Femur (tissue), 1 donor: Measurements from ENCODE around the gene CDC42EP4.

Experiments
- DNase-seq: peaks from one replicate; pipeline ENCODE4 v3.0.0-alpha.2; 2017

CDC42EP4 gene

DNA sequence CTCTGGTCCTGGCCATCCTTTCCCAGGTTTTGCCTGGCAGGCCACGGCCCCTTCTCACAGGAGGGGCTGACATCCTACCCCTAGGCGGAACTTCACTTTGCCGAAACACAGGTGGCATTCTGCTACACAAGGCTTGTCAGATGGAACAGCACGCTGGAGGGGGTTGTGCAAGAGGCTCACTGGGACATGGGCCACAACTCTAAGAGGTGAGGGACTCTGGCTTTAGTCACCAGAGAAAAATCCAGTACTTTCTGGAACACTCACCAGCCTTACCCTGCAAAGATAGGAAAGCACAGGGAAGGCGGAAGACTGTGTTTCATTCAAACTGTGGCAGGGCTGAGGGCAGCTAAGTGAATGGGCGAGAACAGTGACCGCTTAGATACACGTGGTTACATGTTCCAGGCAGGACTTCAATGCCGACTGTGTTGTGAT lies 18.3 kb downstream of the CDC42EP4 start:
- DNase-seq, result no peak

DNA sequence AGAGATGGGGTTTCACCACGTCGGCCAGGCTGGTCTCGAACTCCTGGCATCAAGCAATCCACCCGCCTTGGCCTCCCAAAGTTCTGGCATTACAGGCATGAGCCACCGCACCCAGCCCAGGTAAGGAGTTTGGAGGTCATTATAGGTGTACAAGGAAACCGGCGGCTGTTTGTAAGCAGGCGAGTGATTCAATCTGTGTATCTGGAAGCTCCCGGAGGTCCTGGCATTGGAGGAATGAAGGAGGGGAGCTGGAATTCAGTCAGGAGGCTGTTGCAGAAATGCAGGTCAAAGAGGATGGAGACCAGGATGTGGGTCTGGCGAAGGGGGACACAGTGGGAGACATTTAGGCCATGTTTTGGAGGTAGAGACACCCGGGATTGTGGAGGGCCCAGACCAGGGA lies 18.8 kb downstream of the CDC42EP4 start:
- DNase-seq, result no peak

DNA sequence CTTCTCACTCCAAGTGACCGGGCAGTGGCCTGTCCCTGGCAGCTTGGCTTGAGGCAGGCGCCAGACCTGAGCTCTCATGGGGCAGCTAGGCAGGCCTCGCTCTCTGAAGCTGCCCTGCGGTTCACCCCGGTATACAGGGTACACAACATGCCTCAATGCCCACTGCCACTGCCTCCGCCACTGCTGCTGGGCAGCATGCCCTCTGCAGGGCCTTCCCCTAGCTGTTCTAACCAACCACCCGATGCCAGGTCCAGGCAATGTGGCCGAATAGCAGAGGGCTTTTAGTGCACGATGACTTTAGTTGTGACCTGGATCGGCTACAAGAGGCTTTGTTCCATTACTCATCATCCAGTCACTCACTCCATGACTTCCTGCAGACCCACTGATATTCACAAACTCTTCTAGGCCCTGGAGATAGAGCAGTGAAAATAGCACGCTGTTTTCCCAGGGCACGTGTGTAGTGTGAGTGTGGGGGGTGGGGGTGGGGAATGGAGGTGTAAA lies 19.7 kb downstream of the CDC42EP4 start:
- DNase-seq, result peak; percentile 63

DNA sequence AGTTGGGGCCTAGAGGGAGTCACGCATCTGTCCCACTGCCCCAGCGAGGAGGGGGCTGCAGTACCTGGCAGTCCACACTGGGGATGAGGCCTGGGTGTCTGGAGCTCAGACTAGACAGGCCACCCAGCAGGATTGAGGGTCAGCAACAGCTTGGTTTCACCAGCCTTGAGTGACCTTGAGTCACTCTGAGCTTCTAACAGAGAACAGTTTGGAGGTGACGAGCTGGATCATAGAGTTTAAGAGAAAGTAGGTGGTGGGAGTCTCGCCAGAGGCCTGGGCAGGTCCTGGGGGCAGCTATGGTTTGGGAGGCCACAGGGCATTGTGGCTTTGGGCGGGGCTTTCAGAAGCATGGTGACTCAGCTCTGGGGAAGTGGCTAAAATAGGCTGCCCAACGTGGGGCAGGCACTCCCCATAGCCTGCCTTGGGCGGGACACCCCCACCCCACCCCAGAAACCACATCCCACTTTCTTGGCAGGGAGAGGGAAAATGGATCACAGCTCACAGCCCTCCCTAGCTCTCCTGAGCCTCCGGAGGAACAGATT lies 20.5 kb downstream of the CDC42EP4 start:
- DNase-seq, result peak; percentile 85

DNA sequence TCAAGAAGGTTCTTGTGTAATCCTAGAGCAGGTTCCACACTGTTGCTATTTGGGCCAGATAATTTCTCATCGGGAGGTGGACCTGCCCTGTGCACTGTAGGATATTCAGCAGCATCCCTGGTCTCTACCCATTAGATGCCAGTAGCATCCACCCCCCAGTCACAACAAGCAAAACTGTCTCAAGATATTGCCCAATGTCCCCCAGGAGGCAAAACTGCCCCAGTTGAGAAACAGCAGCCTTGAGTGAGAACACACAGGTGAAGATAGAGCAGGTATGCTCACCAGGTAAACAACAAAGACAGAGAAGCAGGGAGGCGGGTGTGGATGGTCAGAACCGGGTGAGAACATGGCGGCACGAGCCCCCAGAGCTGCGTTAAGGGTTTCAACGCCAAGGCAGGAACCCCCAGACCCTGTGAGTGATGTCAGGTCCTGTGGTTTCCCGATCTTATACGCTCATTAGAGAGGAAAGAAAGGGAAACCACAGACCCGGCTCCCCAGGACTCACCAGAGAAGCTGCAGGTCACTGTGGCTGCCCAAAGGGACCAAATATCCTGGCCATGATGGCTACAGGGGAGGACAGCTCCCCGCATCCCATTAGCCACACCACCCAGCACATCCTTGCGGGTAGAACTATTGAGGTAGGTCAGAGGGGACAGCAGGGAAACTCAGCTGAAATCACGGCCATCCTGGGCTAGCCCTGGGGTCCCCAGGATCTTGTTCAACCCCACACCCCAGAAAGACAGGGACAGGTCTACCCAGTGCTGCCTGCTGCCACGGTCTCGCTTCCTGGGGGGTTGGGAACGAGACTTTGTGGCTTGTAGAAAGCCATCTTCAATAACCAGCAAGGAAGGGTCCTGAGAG lies 21.2 kb downstream of the CDC42EP4 start:
- no peak for DNase-seq

DNA sequence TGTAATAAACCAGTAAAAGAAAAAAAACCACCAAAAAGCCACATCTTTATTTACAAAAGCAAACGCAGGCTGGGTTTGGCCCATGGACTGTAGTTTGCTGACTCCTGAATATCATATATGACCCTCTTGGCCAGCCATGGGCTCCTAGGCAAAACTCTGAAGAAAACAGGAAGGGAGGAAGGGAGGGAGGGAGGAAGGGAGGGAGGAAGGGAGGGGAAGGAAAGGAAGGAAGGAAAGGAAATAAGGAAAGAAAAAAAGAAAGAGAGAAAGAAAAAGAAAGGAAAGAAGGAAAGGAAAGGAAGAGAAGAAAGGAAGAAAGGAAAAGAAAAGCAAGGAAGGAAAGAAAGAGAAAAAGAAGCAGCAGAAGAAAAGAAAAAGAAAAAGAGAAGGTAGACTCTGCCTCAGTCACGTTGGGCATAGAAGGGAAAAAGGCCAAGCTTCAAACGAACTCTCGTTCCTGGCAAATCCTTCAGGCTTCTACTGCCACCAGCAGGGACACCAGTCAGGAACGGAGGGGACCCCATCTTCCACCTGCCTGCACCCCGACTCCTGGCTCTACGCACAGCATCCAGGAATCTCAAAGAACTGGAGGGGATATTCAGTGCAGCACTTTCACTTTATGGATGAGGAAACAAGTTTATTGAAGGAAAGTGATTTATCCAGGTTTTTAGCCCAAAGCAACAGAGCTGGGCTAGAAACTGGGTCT lies 22.1 kb downstream of the CDC42EP4 start:
- DNase-seq, result no peak

DNA sequence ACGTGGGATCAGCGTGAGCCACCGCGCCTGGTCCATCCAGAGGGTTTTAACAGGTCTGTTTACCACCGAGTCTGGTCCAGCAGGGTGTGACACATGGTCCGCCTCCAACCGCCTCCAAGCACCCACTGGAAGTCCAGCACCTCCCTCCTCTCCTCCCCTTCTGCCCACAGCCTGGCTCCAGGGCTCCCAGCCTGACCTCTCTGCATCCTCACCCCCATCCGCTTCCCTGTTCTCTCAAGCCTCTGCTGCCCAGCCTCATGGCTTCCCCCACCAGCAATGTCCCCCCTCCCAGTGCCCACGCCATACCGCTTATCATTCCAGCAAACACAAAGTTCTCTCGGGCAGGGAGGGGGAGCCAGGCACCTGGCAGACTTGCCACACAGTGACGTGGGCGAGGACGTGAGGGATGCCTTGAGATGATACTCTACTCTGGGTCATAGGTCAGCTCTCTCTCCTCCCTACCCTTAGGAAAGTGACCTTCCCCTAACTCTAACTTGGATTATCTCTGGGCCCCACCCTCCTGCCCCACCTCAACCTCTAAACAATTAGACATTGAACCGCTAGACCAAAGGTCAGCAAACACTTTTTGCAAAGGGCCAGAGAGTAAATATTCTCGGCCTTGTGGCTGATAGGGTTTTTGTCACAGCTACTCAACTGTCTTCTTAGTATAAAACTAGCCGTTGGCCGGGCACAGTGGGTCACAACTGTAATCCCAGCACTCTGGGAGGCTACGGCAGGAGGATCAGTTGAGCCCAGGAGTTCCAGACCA lies 23.1 kb downstream of the CDC42EP4 start:
- DNase-seq, result no peak

DNA sequence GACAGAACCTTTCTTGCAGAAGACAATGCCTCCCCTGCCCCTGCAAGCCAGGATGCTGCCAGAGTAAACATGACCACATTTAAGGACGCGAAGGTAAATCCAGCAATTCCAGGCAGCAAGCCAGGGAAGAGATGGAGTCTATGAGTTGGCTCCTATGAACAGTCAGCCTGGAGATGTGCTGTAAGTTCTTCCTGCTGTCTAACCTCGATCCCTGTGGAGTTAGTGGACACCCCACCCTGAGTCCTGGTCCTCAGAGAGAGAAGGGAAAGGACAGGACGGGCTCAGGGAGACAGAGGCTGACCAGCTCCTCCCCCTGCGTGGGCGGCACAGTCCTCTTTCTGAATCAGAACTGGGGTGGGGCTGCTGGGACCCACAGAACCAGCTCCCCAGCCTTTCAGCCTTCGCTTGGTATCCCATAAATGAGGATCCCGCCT lies 24.9 kb downstream of the CDC42EP4 start:
- DNase-seq, result no peak

DNA sequence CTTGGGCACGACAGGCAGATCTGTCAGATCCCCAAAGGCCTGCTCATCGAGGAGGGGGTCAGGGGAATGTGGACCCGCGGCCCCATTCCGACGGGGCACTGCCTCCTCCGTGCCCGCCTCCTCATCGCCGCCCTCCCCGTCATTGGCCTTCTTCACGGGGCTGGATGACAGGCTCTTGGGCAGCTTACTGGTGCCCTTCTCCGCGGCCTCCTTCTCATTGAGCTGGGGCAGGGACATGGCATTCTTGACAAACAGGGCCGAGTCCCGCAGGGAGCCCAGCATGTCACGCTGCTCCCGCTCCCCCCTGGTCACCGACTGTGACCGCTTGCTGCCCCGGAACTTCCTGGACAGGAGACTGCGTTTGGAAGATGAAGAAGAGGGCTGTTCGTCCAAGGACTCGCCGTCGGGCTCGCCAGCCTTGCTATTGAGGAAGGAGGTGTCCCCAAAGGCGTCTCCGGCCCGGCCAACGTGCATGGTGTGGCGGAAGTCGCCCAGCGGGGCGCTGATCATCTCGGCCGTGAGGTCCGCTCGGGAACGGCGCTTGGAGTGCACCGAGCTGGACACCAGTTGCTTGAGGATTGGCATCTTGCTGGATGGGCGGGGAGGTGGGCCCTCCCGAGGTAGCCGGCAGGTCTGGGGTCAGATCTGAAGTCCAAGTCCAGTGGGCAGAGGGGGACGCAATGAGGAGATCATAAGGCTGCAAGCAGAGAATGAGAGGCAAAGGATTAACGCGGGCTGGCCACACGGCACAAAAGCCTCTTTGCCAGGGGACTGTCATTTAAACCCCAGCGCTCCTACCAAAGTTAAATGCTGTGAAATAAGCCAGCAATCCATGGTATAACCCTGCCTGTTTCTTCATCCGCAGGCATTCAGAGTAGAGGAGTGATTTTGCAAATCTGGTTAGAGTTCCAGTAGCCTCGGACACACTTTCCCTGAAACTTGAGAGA lies 25.6 kb downstream of the CDC42EP4 start:
- no peak for DNase-seq

DNA sequence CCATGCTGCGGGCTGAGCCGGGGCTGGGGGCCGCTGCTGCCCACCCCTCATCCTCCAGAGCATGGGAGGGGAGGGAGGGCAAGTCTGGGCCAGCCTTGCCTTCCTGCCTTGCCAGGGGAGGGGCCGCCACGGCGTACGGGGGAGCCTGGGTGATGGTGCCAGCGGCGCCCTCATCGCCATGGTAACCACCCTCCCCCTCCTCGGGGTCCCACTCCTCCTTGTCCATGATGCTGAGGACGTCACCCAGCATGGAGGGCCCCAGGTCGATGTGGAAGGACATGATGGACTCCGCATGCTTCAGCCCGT lies 26.2 kb downstream of the CDC42EP4 start:
- no peak for DNase-seq

DNA sequence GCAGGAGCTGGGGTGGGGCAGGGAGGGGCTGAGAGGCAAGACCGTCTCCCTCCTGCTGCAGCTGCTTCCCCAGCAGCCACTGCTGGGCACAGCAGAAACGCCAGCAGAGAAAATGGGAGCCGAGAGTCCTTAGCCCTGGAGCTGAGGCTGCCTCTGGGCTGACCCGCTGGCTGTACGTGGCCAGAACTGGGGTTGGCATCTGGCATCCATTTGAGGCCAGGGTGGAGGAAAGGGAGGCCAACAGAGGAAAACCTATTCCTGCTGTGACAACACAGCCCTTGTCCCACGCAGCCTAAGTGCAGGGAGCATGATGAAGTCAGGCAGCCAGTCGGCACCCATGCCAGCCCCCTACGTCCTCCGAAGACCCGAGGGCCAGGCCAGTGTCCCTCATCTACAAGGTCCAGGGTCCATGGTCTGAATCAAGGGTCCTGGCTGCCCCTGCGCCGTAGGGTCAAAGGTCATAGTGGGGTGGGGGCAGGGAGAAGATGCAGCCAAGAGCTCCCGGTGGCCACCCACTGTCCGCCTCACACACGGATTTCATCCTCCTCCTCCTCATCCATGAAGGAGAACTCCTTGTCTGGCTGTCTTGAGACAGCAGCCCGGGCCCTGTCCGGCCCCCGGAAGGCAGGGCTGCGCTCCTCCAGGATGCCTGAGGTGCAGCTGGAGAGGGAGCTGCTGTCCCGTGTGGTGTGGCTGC lies 26.7 kb downstream of the CDC42EP4 start:
- DNase-seq, result peak; percentile 36

DNA sequence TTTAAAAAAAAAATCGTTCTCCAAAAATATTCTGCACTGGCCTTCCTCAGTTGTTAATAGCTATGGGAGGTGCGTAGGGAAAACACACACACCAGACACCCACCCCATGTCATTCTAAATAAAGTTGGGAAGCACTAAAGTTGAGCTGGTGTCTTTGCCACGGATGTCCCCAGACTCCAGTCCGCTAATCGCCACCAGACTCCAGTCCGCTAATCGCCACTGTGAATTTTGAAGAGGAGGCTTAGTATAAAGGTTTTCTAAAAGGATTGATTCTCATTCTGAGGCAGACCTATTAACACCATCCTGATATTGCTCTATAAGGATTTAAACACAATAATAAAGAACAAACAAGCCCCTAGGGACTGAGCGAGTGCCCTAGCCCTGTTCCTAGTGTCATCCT lies 27.4 kb downstream of the CDC42EP4 start:
- DNase-seq, result no peak

DNA sequence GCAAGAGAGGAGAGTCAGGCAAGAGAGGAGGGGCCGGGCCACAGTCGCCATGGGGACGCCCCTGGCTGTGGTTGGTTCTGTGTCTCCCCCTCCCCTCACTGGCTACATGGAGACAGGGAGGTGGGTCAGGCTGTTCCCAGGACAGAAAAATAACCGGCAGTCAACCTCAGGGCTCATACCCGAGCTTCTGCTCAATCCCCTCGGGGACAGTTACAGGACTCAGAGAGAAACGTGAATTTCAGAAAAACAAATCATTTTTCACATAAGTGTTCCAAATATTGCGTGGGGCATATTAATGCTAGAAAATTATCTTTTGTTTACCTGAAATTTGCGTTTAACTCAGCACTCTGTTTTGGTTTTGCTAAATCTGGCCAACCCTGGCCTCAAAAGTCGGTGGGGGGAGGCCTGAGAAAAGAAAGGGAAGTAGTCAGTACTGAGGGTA lies 27.9 kb downstream of the CDC42EP4 start:
- peak; percentile 64 for DNase-seq

DNA sequence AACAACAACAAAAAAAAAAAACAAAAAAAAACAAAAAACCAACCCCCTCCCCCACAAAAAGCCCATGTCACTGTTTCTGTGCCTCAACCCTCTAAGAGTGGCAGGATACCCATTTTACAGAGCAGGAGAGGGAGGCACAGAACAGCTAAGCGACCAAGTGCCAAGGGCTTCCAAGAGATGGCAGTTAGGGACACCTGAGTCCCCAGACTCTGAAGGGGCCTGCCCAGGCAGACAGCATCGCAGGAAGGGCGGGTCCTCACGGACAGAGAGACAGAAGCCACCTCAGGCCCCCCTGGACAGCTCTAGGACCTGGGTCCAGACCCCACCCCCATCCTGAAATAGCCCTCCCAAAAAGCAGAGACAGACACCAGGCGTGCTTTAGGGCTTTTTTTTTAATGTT lies 28.6 kb downstream of the CDC42EP4 start:
- no peak for DNase-seq

DNA sequence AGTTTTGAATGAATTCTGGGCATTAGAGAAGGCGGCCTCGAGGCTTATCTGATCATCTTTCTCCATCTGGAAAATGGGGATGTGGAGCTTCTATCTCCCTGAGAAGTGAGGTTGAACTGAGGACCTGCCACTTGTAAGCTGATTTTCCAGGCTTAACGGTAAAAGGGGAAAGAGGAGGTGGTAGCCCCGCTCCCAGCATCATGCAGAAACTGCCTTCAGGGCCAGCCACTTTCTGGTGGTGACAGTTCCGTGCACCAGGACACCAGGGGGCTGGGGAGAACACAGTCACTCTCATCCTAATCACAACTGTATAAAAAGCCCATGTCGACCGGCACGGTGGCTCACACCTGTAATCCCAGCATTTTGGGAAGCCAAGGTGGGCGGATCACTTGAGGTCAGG lies 29.2 kb downstream of the CDC42EP4 start:
- DNase-seq, result no peak

DNA sequence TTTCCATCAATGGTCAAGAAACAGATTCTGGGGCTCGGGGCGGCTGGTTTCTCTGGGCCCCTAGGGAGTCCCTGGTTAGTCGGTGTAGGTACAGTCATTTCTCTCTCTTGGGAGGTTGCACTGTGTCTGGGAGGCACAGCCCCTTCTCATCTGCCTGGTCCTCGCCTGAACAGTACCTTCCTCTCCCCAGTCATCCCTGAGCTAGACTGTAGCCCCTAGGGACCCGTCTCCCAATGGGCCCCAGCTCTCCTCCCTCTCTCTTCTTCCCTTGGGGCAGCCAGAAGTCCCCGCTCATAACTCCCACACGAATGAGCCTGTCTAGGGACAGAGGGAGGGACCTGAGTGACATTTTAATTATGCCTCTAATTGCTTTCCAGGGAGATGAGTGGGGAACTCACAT lies 29.9 kb downstream of the CDC42EP4 start:
- no peak for DNase-seq

DNA sequence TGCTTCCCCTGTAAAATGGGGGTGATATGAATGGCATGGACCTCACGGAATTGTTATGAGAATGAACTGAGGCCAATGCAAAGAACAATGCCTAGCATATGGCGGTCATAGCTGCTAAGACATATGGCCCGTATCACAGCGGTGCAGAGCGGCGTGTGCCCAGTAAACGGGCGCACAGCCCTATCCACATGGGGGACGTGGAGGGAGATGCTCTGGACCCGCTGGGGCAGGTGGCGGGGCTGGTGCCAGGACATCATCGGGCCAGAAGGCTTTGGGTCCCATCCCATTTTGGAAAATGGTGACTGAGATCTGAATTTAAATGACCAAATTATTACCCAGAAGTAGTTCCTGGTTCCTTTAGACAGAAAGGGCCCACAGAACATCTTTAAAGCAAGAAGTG lies 31.6 kb downstream of the CDC42EP4 start:
- DNase-seq, result no peak

DNA sequence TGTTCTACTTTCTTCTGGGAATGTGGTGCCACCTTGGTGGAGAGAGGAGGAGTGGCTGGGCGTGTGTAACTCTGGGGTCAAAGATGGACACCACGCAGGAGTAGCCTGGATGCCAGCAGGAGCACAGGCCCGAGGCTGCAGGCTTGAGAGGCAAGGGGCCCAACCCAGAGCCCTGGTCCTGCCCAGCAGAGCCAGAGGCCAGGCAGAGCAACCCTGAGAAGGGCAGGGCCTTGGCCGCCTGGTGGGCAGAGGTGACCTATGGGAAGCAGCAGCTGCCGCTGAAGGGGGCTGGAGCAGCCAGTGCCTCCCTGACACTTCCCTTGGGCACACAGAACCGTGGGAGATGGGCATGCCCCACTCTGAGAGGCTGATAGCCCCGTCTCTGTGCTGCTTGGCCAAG lies 32.1 kb downstream of the CDC42EP4 start:
- no peak for DNase-seq

DNA sequence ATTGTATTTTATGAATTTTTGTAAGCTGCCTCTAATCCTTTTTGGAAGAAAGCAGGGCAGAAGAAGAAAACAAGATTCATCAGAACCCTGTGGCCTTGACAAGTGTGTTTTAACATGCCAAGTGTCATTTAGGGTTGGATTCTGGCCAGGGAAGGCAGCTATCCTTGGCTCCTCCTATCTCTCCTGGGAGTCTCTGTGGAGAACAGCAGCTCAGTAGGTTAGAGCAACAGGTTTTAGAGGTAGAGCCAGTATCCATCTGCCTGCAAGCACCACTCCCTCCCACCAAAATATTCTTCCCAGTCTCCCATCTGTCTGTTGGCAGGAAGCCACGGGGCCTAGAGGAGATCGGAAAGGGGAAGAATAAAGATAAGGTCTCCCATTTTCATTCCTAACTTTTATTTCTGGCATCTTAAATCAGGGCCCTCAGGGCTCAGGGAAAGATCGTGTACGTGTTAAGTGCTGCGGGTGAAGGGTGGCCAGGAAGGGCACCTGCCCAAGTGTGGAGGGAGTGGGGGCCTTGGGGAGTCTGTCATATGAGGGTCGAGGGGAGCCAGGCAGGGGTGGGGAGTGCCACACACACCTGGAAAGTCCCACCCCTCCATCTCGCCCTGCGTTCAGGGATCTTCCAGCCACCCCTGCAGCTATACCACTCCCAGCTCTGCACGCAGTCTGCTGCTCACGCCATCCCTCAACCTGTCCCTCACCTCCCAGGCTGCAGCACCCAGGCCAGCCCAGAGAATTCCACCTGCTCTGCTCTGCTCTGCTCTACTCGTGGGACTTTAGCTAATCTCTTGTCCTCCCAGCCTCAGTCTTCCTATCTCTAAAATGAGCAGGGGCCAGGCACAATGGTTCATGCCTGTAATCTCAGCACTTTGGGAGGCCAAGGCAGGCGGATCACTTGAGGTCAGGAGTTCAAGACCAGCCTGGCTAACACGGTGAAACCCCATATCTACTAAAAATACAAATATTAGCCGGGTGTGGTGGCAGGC lies 33.0 kb downstream of the CDC42EP4 start:
- peak; percentile 54 for DNase-seq

DNA sequence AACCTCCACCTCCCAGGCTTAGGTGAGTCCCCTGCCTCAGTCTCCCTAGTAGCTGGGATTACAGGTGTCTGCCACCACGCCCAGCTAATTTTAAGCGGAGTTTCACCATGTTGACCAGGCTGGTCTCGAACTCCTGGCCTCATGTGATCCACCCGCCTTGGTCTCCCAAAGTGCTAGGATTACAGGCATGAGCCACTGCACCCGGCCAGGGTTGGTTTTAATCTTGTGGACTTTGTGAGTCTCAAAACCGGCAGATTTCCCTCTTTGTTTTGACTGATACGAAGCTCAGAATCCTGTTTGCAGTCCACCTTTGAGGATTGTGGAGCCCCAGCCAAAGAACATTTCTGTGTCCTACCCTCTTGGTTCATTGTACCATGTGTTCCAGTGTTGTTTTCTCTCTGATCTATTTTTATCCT lies 33.7 kb downstream of the CDC42EP4 start:
- no peak for DNase-seq
